Measurements from ENCODE around the gene CCBE1.

DNA sequence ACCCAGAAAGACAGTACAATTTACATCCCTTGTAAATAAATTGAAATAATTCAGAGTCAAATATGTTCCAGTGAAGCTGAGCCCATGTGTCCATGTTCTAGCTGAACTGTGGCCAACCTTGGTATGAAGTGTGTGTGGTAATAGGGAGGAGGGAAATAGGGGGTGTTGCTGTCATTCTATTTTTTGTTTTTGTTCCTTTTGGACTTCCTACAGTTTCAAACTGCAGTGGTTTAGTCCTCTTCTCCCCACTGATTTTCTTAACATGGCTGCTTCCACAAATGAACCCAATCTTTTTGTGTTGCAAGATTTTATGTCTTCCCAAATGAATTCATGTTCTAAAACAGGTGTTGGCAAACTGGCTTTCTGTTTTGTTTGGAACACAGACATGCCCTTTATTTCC is 156.9 kb downstream of the CCBE1 start:
- TF ChIP-seq ZNF274 (IDR thresholded peaks at IDR 0.05; ENCODE audit: low read depth, low read length) (no peak), YY1 (IDR thresholded peaks at IDR 0.05; ENCODE audit: insufficient read depth, insufficient read length) (no peak), SUZ12 (IDR thresholded peaks at IDR 0.05; ENCODE audit: extremely low read depth, insufficient read depth, insufficient read length) (no peak)

Measured in NT2/D1 (cell line).